22Rv1 (cell line): ENCODE results near the gene TAOK1.

ENCODE experiments used
- CTCF ChIP-seq: fragments of 450-650 bp; IDR thresholded peaks from 2 replicates; pipeline ENCODE4 v1.5.1; 2017; ENCODE audit warnings: mild to moderate bottlenecking
- ZFX ChIP-seq: fragments of 450-650 bp; IDR thresholded peaks from 2 replicates; pipeline ENCODE4 v1.6.1; 2017; ENCODE audit warnings: antibody characterized with exemption, borderline replicate concordance

DNA sequence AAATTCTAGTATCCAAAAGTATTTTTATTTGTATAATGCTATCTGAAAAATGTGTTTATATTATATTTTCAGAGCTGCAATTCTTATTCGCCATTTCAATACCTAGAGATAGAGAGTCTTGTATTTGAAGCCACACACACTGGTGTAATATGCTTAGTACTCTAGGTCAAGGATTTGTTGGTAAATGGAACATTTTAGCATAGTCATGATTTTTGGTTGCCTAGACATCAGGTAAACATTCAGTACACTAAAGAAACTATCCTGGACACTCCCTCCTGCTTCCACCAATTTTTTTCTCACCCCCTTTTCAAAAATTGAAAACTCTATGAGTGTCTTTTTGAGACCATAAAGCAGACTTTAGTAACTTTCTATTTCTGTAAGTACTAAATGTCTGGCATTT, 155.9 kb downstream of the TAOK1 start:
- TF ChIP-seq CTCF = no peak
- TF ChIP-seq ZFX = no peak
